GM11168 (cell line): Measurements from ENCODE around the gene KIRREL1.

ENCODE experiments used
- in situ Hi-C: fragments of 300-500 bp; cut with MboI; formaldehyde crosslinking; loops from one replicate; pipeline ENCODE4 v1.12.0; 2022; ENCODE audit warnings: low sequenced_read_pairs; ENCODE audit not compliant: unreplicated experiment

The KIRREL1 gene

GRCh38 chr1:158002631-158003405 is 9.4 kb downstream of the KIRREL1 start:
- in situ Hi-C loops = no loop called here

- in situ Hi-C loops = no loop called here
These were observed 10.0 kb downstream of the KIRREL1 start for GRCh38 chr1:158003406-158003800.

- in situ Hi-C loops = no loop called here
These were observed 11.8 kb downstream of the KIRREL1 start for GRCh38 chr1:158005224-158005623.

- in situ Hi-C loops = no loop called here
These were observed 13.7 kb downstream of the KIRREL1 start for GRCh38 chr1:158007180-158007579.

- in situ Hi-C loops = no loop called here
These were observed 14.4 kb downstream of the KIRREL1 start for GRCh38 chr1:158007667-158008386.

- in situ Hi-C loops = no loop called here
These were observed 15.2 kb downstream of the KIRREL1 start for GRCh38 chr1:158008630-158009029.

GRCh38 chr1:158011714-158012113 is 18.3 kb downstream of the KIRREL1 start:
- in situ Hi-C loops = no loop called here

- in situ Hi-C loops = no loop called here
These were observed 20.6 kb downstream of the KIRREL1 start for GRCh38 chr1:158013840-158014730.

- in situ Hi-C loops = no loop called here
These were observed 21.4 kb downstream of the KIRREL1 start for GRCh38 chr1:158014731-158015320.

GRCh38 chr1:158016651-158017335 is 23.3 kb downstream of the KIRREL1 start:
- in situ Hi-C loops = no loop called here

- in situ Hi-C loops = no loop called here
These were observed 24.6 kb downstream of the KIRREL1 start for GRCh38 chr1:158017800-158018595.

GRCh38 chr1:158019171-158019868 is 25.9 kb downstream of the KIRREL1 start:
- in situ Hi-C loops = no loop called here

- in situ Hi-C loops = no loop called here
These were observed 26.9 kb downstream of the KIRREL1 start for GRCh38 chr1:158020259-158020885.

- in situ Hi-C loops = no loop called here
These were observed 27.6 kb downstream of the KIRREL1 start for GRCh38 chr1:158020886-158021620.

GRCh38 chr1:158021721-158022120 is 28.3 kb downstream of the KIRREL1 start:
- in situ Hi-C loops = no loop called here

- in situ Hi-C loops = no loop called here
These were observed 29.3 kb downstream of the KIRREL1 start for GRCh38 chr1:158022554-158023312.

- in situ Hi-C loops = no loop called here
These were observed 31.3 kb downstream of the KIRREL1 start for GRCh38 chr1:158024737-158025136.
